GM19467 (cell line): ENCODE measurements around the gene BPIFB4.
"Not testable (repeated sequence)": the region's sequence is repeated elsewhere in the genome, so short reads cannot be mapped to it uniquely, and the experiment has no call there.

Experiments
- ATAC-seq: cut with Tn5 transposase; IDR thresholded peaks from one replicate; pipeline ENCODE4 v1.9.1; 2021; ENCODE audit warnings: mild to moderate bottlenecking, moderate library complexity; ENCODE audit not compliant: unreplicated experiment

The BPIFB4 gene

GRCh38 chr20:33112547-33113386 lies 33.3 kb downstream of the BPIFB4 start:
- ATAC-seq = no peak

GRCh38 chr20:33113387-33113908 lies 34.0 kb downstream of the BPIFB4 start:
- ATAC-seq = no peak

- not testable (repeated sequence) for ATAC-seq
Measured at GRCh38 chr20:33115501-33115900, 36.1 kb downstream of the BPIFB4 start.

DNA sequence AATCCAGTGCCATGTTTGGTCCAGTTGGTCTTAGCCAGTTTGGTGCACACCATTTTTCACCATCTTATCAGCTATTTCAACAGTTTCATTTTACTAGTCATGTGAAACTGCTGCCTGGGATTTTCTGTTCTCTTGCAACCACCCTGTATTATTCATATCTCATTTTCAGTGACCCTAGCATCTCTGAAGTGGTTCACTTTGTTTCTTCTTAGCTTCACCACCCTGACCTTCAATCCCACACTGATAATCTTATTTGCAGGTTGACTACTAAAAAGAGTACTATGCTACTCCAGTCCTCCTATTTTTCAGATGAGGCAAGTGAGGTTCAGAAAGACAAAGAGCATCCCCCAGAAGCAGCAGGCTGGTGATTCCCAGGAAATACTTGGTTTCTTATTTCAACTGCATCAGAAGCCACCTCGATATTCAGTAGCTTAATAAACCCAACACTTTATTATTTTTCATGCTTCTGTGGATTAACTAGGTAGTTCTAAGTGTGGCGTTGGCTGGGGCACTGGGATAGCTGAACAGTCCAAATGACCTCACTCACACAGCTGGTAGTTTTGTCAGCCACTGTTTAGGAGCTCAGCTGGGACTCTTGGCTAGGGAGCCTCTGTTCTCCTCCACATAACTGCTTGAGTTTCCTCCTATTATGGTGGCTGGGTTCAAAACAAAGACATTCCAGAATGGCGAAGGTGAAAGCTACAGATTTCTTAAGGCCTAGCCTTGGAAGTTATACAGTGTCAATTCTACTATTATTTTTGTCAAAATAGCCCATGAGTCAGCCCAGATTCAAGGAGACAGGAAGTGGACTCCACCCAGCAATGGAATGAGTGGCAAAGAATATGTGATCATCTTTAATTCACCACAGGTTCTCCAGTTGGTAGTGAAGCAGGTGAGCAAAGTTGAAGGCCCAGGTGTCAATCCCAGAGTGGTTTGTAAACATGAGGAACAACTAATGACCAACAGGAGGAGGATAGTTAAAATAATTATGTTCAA lies 40.6 kb downstream of the BPIFB4 start:
- no peak for ATAC-seq

DNA sequence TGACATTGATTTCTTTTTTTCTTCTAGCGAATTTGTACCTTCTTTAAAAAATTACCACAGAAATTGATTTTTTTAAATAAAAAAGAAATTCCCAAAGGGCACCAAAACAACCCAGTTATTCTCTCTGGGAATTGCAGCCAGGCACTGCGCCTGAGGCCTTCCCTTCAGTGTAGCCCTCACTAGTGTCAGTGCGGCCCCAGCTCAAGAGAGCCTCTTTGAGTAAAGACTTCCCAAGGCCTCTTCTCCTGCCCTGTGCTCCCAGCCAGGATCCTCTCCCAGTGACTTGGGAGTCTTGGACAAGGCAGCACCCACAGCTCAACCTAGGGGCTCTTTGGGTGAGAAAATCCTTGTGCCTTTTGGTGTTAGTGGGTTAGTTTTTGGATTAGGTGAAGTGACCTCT lies 41.5 kb downstream of the BPIFB4 start:
- ATAC-seq = no peak

DNA sequence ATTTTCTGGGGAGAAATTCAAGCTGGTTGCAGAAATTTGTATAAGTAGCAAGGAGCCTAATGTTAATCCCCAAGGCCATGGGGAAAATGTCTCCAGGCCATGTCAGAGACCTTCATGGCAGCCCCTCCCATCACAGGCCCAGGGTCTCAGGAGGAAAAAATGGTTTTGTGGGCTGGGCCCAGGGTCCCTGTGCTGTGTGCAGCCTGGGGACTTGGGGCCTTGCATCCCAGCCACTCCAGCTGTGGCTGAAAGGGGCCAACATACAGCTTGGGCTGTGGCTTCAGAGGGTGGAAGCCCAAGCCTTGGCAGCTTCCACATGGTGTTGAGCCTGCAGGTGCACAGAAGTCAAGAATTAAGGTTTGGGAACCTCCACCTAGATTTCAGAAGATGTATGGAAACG lies 42.9 kb downstream of the BPIFB4 start:
- ATAC-seq = not testable (repeated sequence)

- no peak for ATAC-seq
Measured at GRCh38 chr20:33124261-33124660, 44.8 kb downstream of the BPIFB4 start.

DNA sequence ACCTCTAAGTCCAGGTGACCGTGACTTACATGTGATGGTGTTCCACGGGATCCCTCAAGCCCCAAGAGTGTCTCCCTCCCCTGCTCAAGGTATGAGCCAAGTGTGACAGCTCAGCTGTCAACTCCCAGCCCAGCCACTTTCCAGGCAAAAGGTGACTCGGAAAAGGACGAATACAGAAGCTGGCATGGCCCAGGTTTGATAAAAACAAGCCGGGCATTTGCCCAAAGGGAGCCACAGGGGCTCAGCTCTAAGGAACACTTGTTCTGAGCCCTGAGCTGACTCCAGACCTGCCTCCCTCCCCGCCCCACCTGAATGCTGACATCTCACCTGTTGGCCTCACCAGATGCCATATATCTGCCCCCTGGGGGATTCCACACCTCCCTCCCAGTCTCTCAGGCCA lies 45.6 kb downstream of the BPIFB4 start:
- no peak for ATAC-seq

DNA sequence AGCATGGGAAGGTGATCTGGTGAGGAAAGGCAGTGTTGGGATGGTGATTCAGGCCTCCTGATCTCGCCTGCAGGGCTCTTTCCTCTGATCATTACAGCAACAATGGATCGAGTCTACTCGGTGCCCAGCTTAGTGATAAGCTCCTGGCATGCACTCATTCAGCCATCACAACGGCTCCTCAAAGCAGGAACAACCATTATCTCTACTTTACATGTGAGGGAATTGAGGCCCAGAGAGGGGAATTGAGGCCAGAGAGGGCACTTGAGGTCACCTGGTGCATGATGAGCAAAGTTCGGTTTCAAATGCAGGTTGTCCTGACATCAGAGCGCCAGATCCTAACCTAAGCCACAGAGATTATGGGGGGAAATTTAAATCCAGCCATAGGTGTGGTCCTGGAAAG lies 46.5 kb downstream of the BPIFB4 start:
- ATAC-seq = no peak

DNA sequence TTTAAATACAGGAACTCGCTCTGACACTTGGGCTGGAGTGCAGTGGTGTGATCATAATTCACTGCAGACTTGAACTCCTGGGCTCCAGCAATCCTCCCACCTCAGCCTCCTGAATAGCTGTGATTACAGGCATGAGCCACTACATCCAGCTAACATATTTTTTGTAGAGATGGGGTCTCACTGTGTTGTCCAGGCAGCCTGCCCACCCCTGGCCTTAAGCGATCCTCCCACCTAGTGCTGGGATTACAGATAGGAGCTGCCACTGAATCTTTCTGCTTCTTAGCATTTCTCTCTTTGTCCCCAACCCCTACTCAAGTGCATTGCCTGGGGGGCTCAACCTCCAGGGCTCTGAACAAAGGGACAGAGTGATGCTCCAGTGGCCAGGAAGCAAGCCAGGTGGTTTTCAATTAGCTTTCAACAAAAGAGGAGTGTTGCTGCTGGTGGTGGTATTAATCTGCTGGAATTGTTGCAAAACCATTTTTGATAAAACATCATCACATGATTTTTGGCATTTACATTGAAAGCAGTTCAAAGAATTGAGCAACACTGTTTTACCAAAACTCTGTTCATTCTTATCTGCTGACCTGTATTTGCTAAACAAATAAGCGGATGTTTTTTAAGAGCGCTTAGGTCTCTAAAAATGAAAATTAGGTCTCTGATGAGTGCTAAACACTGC lies 48.1 kb downstream of the BPIFB4 start:
- ATAC-seq = no peak

DNA sequence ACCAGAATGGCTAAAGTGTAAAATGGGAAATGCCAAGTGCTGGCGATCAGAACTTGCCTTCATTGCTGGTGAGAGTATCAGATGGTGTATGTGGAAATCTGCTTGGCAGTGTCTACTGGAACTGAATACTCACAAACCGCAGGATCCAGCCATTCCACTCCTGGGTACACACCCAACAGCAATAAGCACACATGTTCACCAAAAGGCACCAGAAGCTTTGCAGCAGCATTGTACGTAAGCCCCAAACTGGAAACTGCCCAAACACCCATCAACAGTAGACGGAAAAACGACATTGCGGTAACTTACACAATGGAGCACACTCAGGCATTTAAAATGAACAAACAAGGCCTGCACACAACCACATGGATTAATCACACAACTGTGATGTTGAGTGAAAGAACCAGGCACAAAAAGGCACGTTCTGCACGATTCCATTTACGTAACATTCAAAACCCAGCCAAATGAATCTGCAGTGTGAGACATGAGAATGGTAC lies 51.2 kb downstream of the BPIFB4 start:
- no peak for ATAC-seq

DNA sequence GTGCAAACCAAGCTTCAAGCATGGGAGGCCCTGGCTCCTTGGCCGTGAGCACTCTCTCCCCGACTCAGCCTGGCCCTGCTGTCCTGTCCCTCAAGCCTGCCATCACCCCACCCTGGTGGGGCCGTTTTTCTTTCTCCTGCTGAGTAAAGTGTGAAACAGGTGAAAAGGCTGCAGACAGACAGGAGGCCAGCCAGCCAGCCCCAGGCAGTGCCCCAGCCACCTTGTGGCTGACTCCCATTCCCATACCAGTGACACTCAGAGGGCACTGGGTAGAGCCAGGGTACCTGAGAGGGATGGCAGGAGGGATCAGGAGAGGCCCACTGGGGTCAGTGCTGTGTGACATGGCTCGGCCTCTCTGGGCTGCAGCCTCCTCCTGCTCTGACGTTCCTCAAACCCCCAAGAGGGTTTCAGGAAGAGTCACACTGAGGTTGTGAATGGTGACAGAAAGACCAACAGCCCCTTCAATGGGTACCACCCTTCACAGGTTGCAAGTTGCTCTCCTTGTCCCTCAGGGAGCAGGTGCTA lies 52.6 kb downstream of the BPIFB4 start:
- no peak for ATAC-seq

DNA sequence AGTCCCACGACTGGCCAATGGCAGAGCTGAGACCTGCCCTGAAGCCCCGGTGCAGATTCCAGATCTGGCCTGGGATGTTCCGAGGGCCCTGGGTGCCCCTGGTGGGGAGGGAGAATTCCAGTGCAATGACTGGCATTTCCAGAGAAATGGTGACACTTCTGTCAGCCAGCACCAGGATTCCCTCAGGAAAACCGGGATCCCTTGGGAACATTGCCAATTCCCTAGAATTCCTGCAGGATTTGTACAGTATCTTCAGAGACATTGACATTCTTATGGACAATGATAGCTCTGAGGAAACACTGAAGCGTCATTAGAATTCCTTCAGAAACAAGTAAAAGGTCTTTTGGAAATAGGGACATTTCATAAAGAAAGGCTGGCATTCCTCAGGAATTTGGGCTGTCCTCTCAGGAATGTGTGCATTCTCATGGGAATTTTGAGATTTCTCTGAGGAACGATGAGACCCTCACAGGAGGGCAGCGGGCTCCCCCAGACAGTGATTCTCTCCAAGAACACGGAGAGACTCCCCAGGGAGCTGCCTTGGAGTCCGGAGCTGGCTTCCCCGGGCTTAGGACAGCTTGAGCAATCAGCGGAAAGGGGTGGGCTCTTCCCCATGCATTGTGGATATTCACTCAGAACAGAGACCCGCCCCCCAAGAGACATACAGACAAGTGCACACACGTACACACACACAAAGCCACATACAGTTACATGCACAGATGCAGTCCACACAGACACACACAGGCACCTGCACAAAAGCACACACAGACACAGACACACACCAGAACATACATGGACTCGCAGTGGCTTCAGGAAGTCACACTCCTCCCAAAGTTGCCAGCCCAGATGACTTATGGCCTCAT lies 53.3 kb downstream of the BPIFB4 start:
- no peak for ATAC-seq

DNA sequence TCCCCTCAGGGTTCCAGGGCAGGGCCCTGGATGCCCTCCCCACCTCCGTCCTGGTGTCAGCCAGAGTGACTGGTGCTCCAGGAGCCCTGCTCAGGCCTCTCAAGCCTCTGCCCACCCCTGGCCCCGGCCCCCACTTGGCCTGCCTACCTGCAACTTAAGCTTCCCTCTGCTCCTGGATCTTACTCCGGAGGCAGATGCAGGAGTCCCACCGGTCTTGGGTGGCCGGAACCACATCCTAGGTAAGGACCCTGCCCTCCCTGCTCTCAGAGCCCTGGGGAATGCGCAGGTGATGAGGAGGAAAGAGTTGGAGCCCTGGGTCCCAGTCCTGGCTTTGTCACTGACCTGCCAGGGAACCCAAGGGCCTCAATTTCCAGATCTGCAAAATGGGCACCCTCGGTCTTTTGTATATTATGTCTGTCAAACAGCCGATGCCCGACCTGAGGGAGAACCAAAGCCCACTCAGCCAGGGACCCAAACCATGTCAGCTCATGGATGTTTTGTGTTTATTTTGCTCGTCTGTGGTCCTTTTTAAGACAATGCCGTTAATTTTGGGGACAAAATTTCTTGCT lies 54.0 kb downstream of the BPIFB4 start:
- ATAC-seq = no peak

DNA sequence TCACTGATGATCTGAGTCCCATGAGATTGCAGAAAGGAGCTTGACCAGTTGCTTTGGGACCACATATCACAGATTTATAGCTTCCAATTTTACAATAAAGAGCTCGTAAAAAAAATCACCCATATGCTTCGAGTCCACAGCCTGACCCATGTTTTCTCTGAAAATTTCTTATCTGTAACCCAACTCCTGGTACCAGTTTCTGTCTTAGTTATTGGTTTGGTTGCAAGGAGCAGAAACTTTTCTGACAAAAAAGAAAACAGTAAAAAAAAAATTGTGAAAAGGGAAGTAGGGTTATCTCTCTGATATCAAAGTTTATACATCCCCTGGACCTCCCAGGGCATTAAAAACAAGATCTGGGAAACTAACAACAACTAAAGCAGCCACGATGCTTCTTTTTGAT lies 57.8 kb downstream of the BPIFB4 start:
- no peak for ATAC-seq

DNA sequence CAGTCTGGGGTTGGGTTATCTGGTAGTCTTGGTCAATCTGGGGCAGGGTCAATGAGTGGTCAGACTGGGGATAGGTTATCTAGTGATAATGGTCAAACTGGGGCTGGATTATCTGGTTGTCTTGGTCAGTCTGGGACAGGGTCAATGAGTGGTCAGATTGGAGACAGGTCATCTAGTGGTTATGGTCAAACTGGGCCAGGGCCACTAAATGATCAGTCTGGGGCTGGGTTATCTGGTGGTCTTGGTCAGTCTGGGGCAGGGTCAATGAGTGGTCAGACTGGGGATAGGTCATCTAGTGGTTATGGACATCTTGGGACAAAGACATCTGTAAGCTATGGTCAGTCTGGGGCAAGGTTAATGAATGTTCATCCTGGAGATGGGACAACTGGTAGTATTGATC lies 60.0 kb downstream of the BPIFB4 start:
- ATAC-seq = no peak

- ATAC-seq = no peak
Measured at GRCh38 chr20:33145521-33145920, 66.1 kb downstream of the BPIFB4 start.

- no peak for ATAC-seq
Measured at GRCh38 chr20:33147299-33147698, 67.9 kb downstream of the BPIFB4 start.

DNA sequence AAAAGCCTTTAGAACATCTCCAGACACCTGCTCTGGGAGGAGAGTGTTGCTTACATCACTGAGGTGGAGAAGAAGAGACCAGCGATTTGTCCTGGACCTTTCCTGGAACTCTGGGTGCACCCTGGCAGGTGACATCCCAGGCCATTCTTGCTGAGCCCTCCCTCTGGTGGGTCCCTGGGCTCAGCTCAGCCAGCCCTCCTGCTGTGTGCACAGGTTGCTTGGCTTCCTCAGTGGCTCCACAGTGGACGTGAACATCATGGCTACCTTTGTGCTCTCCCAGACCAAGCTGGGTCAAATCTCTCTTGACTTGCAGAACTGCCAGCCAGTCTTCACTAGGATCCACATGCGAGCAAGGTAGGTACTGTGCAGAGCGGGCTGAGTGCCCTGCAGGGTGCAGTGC lies 68.6 kb downstream of the BPIFB4 start:
- ATAC-seq = no peak
